Ovary (tissue), 9 donors: Measurements from ENCODE around the gene STIM1. TPM values are rescaled to one million over a fixed set of nuclear protein-coding genes. Genes with fewer than 3 reads are reported as not detected.

Experiments
- DNase-seq, 5 donors: peaks; one replicate each; pipeline ENCODE4 v3.0.0-alpha.2; 2019 to 2020
- H3K27ac ChIP-seq, 2 donors: fragments of 200-600 bp; one replicate each; pipeline versions ENCODE4 v1.5.1 to v1.8.0; 2019 to 2022
- H3K27me3 ChIP-seq: fragments of 200-600 bp; one replicate; pipeline ENCODE4 v1.8.0; 2022
- H3K36me3 ChIP-seq: fragments of 200-600 bp; sonication (generic); one replicate; pipeline ENCODE4 v1.5.1; 2019
- H3K4me1 ChIP-seq: one replicate; pipeline ENCODE4 v1.8.1; 2013; ENCODE audit warnings: mild to moderate bottlenecking, moderate library complexity; ENCODE audit not compliant: insufficient read depth
- H3K4me3 ChIP-seq: fragments of 200-600 bp; sonication (generic); one replicate; pipeline ENCODE4 v1.5.1; 2017
- H3K9me3 ChIP-seq, 2 donors: fragments of 200-600 bp in 1 of 2; sonication (generic) in 1 of 2; one replicate each; pipeline versions ENCODE4 v1.5.1 to v1.8.1; 2013 to 2019; ENCODE audit warnings: mild to moderate bottlenecking in 1 of 2, moderate library complexity in 1 of 2
- CTCF ChIP-seq, 3 donors: fragments of 450-650 bp in 2 of 3; fragments of 200-600 bp in 1 of 3; IDR thresholded peaks; one replicate each; pipeline versions ENCODE4 v1.5.1 to v1.8.0; 2016 to 2022; ENCODE audit warnings: antibody characterized with exemption in 3 of 3, mild to moderate bottlenecking in 1 of 3
- EP300 ChIP-seq: sonication (generic); formaldehyde crosslinking; IDR thresholded peaks from one replicate; pipeline ENCODE4 v1.6.1; 2017; ENCODE audit warnings: antibody characterized with exemption
- POLR2A ChIP-seq: fragments of 450-650 bp; IDR thresholded peaks from one replicate; pipeline ENCODE4 v1.6.1; 2017; ENCODE audit warnings: antibody characterized with exemption, mild to moderate bottlenecking, moderate library complexity
- WGBS, 3 donors: extraction: QIAGEN DNeasy Blood & Tissue Kit in 1 of 3; methylation state at CpG; one replicate each; pipeline versions ENCODE4 v1.1.5 to v1.1.7; 2013 to 2017; 5-methylcytosine and 5-hydroxymethylcytosine counted together
- intact Hi-C, 4 donors: fragments of 100-400 bp; cut with DNase I; formaldehyde crosslinking; loops; one replicate each; pipeline versions ENCODE4 v1.11.0 to v1.15.1; 2022 to 2023
- polyA plus RNA-seq, 2 donors: library from polyadenylated mRNA; stranded (reverse); fragments of 200-250 nt in 1 of 2; fragments of 350-450 nt in 1 of 2; fragmentation: Illumina TruSeq in 1 of 2; extraction: RNeasy Lipid Tissue Mini Kit (QIAGEN cat#74804) in 1 of 2; gene quantifications; one replicate each; pipeline ENCODE4 v1.2.3, GENCODE V29; 2013 to 2014
- total RNA-seq, 7 donors: library from RNA; depleted of rRNA in 2 of 7; stranded (reverse); fragments of >200 nt in 2 of 7; fragmentation: NEBNext Ultra II Directional in 3 of 7; extraction: Animal tissue kit (Norgen Biotek cat#: 25700) in 3 of 7; gene quantifications; one replicate each; pipeline versions ENCODE4 v1.1.0 to v1.2.4, GENCODE V29; 2016 to 2023
- donor health status: DM: no; HTN: no; CAD: no; lungs with moderate emphysema.
- donor health status: DM: no; HTN: no; CAD: no.
- donor health status: Bipolar disorder and iron deficiency.
- donor health status: DM: yes; HTN: yes; CAD: no.
- donor health status: DM: no; HTN: no; CAD: no.
- donor health status: DM: yes; HTN: yes; CAD: no.

The STIM1 gene
- total and polyA plus RNA-seq, 9 donors, result 26.1 to 75.2 (median 58.7) TPM

- no peak overlapping the region for H3K27ac ChIP-seq
- 82 to 86% (median 85%) methylated on average over 12 of the region's 12 CpGs for WGBS, 3 donors
- no peak overlapping the region for H3K4me3 ChIP-seq
- TF ChIP-seq POLR2A (no peak), EP300 (no peak), CTCF (IDR thresholded peaks at IDR 0.05) (no peak)
- intact Hi-C loops, result no loop called here
- no peaks in the 10 kb centered on the region for H3K27me3 ChIP-seq
- no peaks in the 10 kb centered on the region for H3K4me1 ChIP-seq
- H3K9me3 ChIP-seq, result no peaks in the 10 kb centered on the region
- DNase-seq, result no peak
- no peaks in the 10 kb centered on the region for H3K36me3 ChIP-seq
These were observed 229.1 kb downstream of the STIM1 start for GRCh38 chr11:4084406-4085125.

- TF ChIP-seq EP300 (no peak), POLR2A (no peak), CTCF (IDR thresholded peaks at IDR 0.05) (no peak)
- intact Hi-C loops, result no loop called here
- no peaks in the 10 kb centered on the region for H3K4me1 ChIP-seq
- no peak overlapping the region for H3K27ac ChIP-seq
- H3K27me3 ChIP-seq, result no peaks in the 10 kb centered on the region
- H3K4me3 ChIP-seq, result no peak overlapping the region
- no peaks in the 10 kb centered on the region for H3K36me3 ChIP-seq
- no peak for DNase-seq
- H3K9me3 ChIP-seq, result no peaks in the 10 kb centered on the region
These were observed 230.1 kb downstream of the STIM1 start for GRCh38 chr11:4085575-4085974.

- no peak for DNase-seq
These were observed 231.3 kb downstream of the STIM1 start for GRCh38 chr11:4086575-4087353.

GRCh38 chr11:4087551-4087950 lies 232.1 kb downstream of the STIM1 start:
- Histone ChIP-seq H3K9me3 (no peaks in the 10 kb centered on the region), H3K27me3 (no peaks in the 10 kb centered on the region), H3K27ac (no peak overlapping the region), H3K36me3 (no peaks in the 10 kb centered on the region), H3K4me3 (no peak overlapping the region), H3K4me1 (no peaks in the 10 kb centered on the region)
- no peak for DNase-seq
- 87 to 91% (median 90%) methylated on average over 5 of the region's 5 CpGs for WGBS, 3 donors
- intact Hi-C loops, result no loop called here
- no peak for TF ChIP-seq EP300
- TF ChIP-seq POLR2A, result no peak
- TF ChIP-seq CTCF (IDR thresholded peaks at IDR 0.05), result no peak

More at GRCh38 chr11:4086575-4087353, 231.3 kb downstream of the STIM1 start:
- 82 to 87% (median 85%) methylated on average over 8 of the region's 8 CpGs for WGBS, 3 donors
- no peak overlapping the region for H3K4me3 ChIP-seq
- intact Hi-C loops, result no loop called here
- no peaks in the 10 kb centered on the region for H3K9me3 ChIP-seq
- TF ChIP-seq EP300, result no peak
- no peak for TF ChIP-seq POLR2A
- TF ChIP-seq CTCF (IDR thresholded peaks at IDR 0.05), result no peak
- no peak overlapping the region for H3K27ac ChIP-seq
- H3K27me3 ChIP-seq, result no peaks in the 10 kb centered on the region
- H3K36me3 ChIP-seq, result no peaks in the 10 kb centered on the region
- H3K4me1 ChIP-seq, result no peaks in the 10 kb centered on the region
